Mesendoderm (in vitro differentiated cells): Measurements from ENCODE around the gene CLEC4D.
"Not testable (repeated sequence)": the region's sequence is repeated elsewhere in the genome, so short reads cannot be mapped to it uniquely, and the experiment has no call there.

Source experiments
- DNase-seq: peaks from one replicate; pipeline ENCODE4 v3.0.0; 2013
- H2AK5ac ChIP-seq: 2 replicates; pipeline ENCODE4 v1.6.1; 2013; ENCODE audit warnings: low read length, inconsistent platforms
- H2BK120ac ChIP-seq: 2 replicates; pipeline ENCODE4 v1.6.1; 2013; ENCODE audit warnings: low read depth, mild to moderate bottlenecking, low read length, moderate library complexity, mixed read lengths
- H2BK15ac ChIP-seq: replicated peaks from 2 replicates; pipeline ENCODE4 v1.6.1; 2013; ENCODE audit warnings: low read depth, mild to moderate bottlenecking, moderate library complexity
- H2BK5ac ChIP-seq: 2 replicates; pipeline ENCODE4 v1.6.1; 2013; ENCODE audit warnings: low read length, inconsistent platforms
- H3K18ac ChIP-seq: 2 replicates; pipeline ENCODE4 v1.6.1; 2013; ENCODE audit warnings: mild to moderate bottlenecking, low read length, mixed read lengths
- H3K23ac ChIP-seq: one replicate; pipeline ENCODE4 v1.6.1; 2013; ENCODE audit warnings: low read length
- H3K27ac ChIP-seq: 2 replicates; pipeline ENCODE4 v1.5.1; 2013; ENCODE audit warnings: low read depth, mild to moderate bottlenecking, inconsistent platforms, low read length, moderate library complexity
- H3K27me3 ChIP-seq: 2 replicates; pipeline ENCODE4 v1.6.1; 2013; ENCODE audit warnings: low read length, control low read depth, mild to moderate bottlenecking, inconsistent platforms; ENCODE audit not compliant: insufficient read depth, poor library complexity
- H3K36me3 ChIP-seq: 2 replicates; pipeline ENCODE4 v1.6.1; 2013; ENCODE audit warnings: low read length, inconsistent platforms; ENCODE audit not compliant: control insufficient read depth, insufficient read depth
- H3K4ac ChIP-seq: one replicate; pipeline ENCODE4 v1.6.1; 2013; ENCODE audit warnings: low read depth, mild to moderate bottlenecking, low read length, moderate library complexity
- H3K4me1 ChIP-seq: 2 replicates; pipeline ENCODE4 v1.6.1; 2013; ENCODE audit warnings: low read depth, low read length, inconsistent platforms; ENCODE audit not compliant: control insufficient read depth
- H3K4me2 ChIP-seq: 2 replicates; pipeline ENCODE4 v1.6.1; 2013; ENCODE audit warnings: low read length
- H3K4me3 ChIP-seq: 2 replicates; pipeline ENCODE4 v1.5.1; 2013; ENCODE audit warnings: mild to moderate bottlenecking, low read length
- H3K56ac ChIP-seq: one replicate; pipeline ENCODE4 v1.6.1; 2013; ENCODE audit warnings: low read length
- H3K79me1 ChIP-seq: 2 replicates; pipeline ENCODE4 v1.6.1; 2013; ENCODE audit warnings: low read length, inconsistent platforms
- H3K79me2 ChIP-seq: 2 replicates; pipeline ENCODE4 v1.6.1; 2013; ENCODE audit warnings: mild to moderate bottlenecking, low read length; ENCODE audit not compliant: control insufficient read depth, insufficient read depth
- H3K9ac ChIP-seq: 2 replicates; pipeline ENCODE4 v1.6.1; 2013; ENCODE audit warnings: low read length, inconsistent platforms
- H4K5ac ChIP-seq: one replicate; pipeline ENCODE4 v1.6.1; 2013; ENCODE audit warnings: low read length
- H4K8ac ChIP-seq: one replicate; pipeline ENCODE4 v1.6.1; 2013; ENCODE audit warnings: low read depth, mild to moderate bottlenecking, control low read depth, low read length, moderate library complexity
- WGBS: extraction: QIAGEN DNeasy Blood & Tissue Kit; methylation state at CpG from one replicate; pipeline ENCODE4 v1.1.7; 2013; ENCODE audit warnings: low lambda C conversion rate, missing lambda C conversion rate; ENCODE audit not compliant: insufficient coverage; ENCODE audit errors: extremely low coverage; 5-methylcytosine and 5-hydroxymethylcytosine counted together

The CLEC4D gene

DNA sequence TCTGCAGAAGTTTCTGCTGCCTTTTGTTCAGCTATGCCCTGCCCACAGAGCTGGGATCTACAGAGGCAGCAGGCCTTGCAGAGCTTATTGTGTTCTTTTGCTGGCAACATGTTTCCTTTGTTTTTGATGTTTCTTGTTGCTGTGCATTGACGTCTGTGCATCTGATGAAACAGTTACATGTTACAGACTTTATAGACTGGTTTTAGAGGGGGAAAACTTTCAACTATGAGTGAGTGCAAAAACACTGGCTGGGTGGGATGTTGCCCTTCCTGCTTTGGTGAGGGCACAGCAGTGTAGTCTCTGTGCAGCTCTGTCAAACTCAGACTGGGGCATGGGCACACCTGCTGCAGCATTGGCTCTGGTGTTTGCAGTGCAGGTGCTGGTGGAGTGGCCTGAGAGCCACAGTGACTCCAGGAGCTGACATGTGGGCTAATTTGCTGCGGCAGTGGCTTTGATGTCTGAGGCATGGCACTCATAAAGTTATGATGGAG is 30.7 kb upstream of the CLEC4D start:
- Histone ChIP-seq H3K4ac (no peak overlapping the region), H4K5ac (no peak overlapping the region), H2BK120ac (no peak overlapping the region), H3K56ac (no peak overlapping the region), H3K18ac (no peak overlapping the region), H3K4me3 (no peak overlapping the region), H3K4me1 (peaks cover 2% of the 10 kb centered on the region), H4K8ac (no peak overlapping the region), H3K27ac (no peak overlapping the region), H3K23ac (no peak overlapping the region), H2BK5ac (no peak overlapping the region), H2AK5ac (no peak overlapping the region), H2BK15ac (no peak overlapping the region), H3K36me3 (no peaks in the 10 kb centered on the region), H3K27me3 (no peaks in the 10 kb centered on the region), H3K79me2 (no peaks in the 10 kb centered on the region), H3K4me2 (no peak overlapping the region), H3K79me1 (no peaks in the 10 kb centered on the region), H3K9ac (no peak overlapping the region)
- no CpG with 5 or more reads among the region's 2 CpGs for WGBS
- DNase-seq, result no peak

DNA sequence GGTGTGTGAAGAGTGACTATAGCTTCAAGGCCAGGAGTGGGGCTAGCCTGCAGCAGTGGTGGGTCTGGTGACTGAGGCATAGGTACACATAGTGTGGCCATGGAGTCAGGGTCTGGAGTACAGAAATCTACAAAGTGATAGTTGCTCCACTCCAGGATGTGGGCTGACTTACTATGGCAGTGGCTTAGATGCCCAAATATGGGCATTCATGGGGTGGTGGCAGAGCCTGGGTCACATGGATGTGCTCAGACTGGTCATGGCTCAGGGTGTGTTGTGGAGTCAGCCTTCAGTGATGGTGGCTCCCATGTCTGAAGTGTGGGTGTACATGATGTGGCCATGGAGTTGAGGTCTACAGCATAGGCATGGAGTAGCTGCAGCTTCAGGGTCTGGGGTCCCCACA is 30.2 kb upstream of the CLEC4D start:
- H3K79me2 ChIP-seq, result no peaks in the 10 kb centered on the region
- H2BK120ac ChIP-seq, result no peak overlapping the region
- H3K79me1 ChIP-seq, result no peaks in the 10 kb centered on the region
- no peak overlapping the region for H3K4ac ChIP-seq
- H3K4me1 ChIP-seq, result peaks cover 2% of the 10 kb centered on the region
- H4K5ac ChIP-seq, result no peak overlapping the region
- H2AK5ac ChIP-seq, result no peak overlapping the region
- no peak overlapping the region for H3K4me3 ChIP-seq
- H3K27me3 ChIP-seq, result no peaks in the 10 kb centered on the region
- no peak for DNase-seq
- H3K9ac ChIP-seq, result no peak overlapping the region
- H2BK15ac ChIP-seq, result no peak overlapping the region
- H3K27ac ChIP-seq, result no peak overlapping the region
- no peak overlapping the region for H3K4me2 ChIP-seq
- H3K56ac ChIP-seq, result no peak overlapping the region
- H4K8ac ChIP-seq, result no peak overlapping the region
- no peaks in the 10 kb centered on the region for H3K36me3 ChIP-seq
- no peak overlapping the region for H3K18ac ChIP-seq
- H3K23ac ChIP-seq, result no peak overlapping the region
- no peak overlapping the region for H2BK5ac ChIP-seq

DNA sequence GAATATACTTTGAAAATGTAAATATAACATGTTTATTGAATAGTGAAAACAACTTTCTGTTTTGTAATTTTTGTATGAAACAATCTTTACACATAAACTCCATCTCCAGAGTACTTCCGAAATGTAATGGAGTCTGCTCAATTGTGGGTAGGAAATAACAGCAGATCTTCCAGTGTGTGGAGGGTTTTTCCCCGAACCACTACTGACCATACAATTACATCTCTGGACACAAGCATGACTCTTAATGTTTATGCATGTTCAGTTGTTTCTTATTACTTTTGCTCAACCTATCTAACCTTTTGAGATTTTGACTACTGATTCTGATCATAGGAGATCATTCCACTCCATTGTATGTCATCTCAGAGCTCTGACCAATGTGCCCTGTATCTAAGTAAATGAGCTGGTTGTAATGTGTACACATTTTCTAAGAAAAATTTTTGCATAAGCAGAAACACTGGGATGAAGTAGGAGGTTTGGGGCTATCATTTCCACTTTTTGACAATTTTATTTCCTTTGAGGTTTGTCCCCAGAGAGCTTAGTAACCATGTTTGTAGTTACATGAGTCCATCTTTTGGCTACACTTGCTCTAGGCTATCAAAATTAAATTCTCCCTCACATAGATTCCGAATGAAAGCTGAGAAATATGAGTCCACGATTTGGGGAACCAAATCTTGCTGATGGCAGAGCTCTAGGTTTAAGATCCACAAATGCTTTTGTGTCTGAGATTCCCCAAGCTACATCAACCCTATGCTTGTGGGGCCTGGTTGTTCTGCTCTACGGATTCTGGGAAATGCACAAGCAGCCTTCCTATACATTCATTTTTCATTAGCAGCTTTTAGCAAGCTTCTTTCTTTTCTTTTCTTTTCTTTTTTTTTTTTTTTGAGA is 21.4 kb upstream of the CLEC4D start:
- Histone ChIP-seq H4K8ac (no peak overlapping the region), H2BK120ac (no peak overlapping the region), H3K4me1 (no peaks in the 10 kb centered on the region), H2AK5ac (no peak overlapping the region), H4K5ac (no peak overlapping the region), H3K79me2 (no peaks in the 10 kb centered on the region), H2BK5ac (no peak overlapping the region), H3K36me3 (no peaks in the 10 kb centered on the region), H3K56ac (no peak overlapping the region), H3K4ac (no peak overlapping the region), H3K18ac (no peak overlapping the region), H3K79me1 (no peaks in the 10 kb centered on the region), H3K27me3 (no peaks in the 10 kb centered on the region), H2BK15ac (no peak overlapping the region), H3K4me3 (no peak overlapping the region), H3K9ac (no peak overlapping the region), H3K23ac (no peak overlapping the region), H3K27ac (no peak overlapping the region), H3K4me2 (no peak overlapping the region)
- WGBS, result no CpG with 5 or more reads among the region's 5 CpGs
- DNase-seq, result no peak

DNA sequence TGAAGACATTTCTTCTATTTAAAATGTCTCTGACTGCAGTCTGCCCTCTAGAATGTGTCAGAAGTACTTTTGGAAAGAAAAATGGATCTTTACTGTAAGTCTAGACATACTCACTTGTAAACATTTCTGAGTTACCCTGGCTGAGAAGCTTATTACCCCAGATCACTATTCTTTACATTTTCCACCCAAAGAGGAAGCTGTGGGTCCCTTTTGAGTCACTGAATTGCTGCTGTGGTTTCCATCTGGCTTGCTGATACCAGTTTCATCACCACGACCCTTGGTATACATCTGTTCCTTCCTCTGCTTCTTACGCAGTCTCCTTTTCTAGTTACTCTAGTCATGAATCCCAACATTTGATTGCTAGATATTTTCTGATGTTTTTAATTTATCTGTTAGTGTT is 20.2 kb upstream of the CLEC4D start:
- Histone ChIP-seq H3K36me3 (no peaks in the 10 kb centered on the region), H2BK5ac (no peak overlapping the region), H2AK5ac (no peak overlapping the region), H3K79me1 (no peaks in the 10 kb centered on the region), H3K27me3 (no peaks in the 10 kb centered on the region), H4K5ac (no peak overlapping the region), H3K4me2 (no peak overlapping the region), H3K4ac (no peak overlapping the region), H2BK120ac (no peak overlapping the region), H3K79me2 (no peaks in the 10 kb centered on the region), H3K9ac (no peak overlapping the region), H2BK15ac (no peak overlapping the region), H3K18ac (no peak overlapping the region), H3K4me3 (no peak overlapping the region), H3K27ac (no peak overlapping the region), H3K23ac (no peak overlapping the region), H4K8ac (no peak overlapping the region), H3K56ac (no peak overlapping the region), H3K4me1 (no peaks in the 10 kb centered on the region)
- DNase-seq, result no peak
- WGBS, result no CpG with 5 or more reads among the region's 2 CpGs

DNA sequence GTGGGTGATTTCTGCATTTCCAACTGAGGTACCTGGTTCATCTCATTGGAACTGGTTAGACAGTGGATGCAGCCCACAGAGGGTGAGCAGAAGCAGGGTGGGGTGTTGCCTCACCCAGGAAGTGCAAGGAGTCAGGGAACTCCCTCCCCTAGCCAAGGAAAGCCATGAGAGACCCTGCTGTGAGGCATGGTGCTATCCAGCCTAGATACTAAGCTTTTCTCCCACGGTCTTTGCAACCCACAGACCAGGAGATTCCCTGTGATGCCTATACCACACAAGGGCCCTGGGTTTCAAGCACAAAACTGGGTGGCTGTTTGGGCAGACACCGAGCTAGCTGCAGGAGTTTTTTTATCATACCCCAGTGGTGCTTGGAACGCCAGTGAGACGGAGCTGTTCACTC is 17.6 kb upstream of the CLEC4D start:
- H2AK5ac ChIP-seq, H3K4me2 ChIP-seq, H3K9ac ChIP-seq, H3K27me3 ChIP-seq, H3K56ac ChIP-seq, H3K27ac ChIP-seq, H3K23ac ChIP-seq, H2BK120ac ChIP-seq, H4K5ac ChIP-seq, H2BK5ac ChIP-seq, H3K4ac ChIP-seq, H2BK15ac ChIP-seq, DNase-seq, H3K4me3 ChIP-seq, H3K36me3 ChIP-seq, H3K18ac ChIP-seq, H3K79me2 ChIP-seq, H3K79me1 ChIP-seq, H3K4me1 ChIP-seq, H4K8ac ChIP-seq: not testable (repeated sequence)
- WGBS, result no CpG with 5 or more reads among the region's 4 CpGs

DNA sequence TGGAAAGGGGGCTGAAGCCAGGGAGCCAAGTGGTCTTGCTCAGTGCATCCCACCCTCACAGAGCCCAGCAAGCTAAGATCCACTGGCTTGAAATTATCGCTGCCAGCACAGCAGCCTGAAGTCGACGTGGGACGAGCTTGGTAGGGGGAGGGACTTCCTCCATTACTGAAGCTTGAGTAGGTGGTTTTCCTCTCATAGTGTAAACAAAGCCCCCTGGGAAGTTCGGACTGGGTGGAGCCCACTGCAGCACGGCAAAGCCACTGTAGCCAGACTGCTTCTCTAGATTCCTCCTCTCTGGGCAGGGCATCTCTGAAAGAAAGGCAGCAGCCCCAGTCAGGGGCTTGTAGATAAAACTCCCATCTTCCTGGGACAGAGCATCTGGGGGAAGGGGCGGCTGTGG is 17.2 kb upstream of the CLEC4D start:
- H3K36me3 ChIP-seq, H3K56ac ChIP-seq, H3K23ac ChIP-seq, H3K9ac ChIP-seq, H4K8ac ChIP-seq, H3K4ac ChIP-seq, H3K18ac ChIP-seq, H2BK120ac ChIP-seq, H2BK5ac ChIP-seq, H3K4me1 ChIP-seq, H3K27ac ChIP-seq, H3K4me3 ChIP-seq, H3K27me3 ChIP-seq, H2BK15ac ChIP-seq, H4K5ac ChIP-seq, H2AK5ac ChIP-seq, H3K4me2 ChIP-seq, H3K79me1 ChIP-seq, H3K79me2 ChIP-seq: not testable (repeated sequence)
- DNase-seq, result peak; percentile 17
- no CpG with 5 or more reads among the region's 7 CpGs for WGBS
